Keratinocyte (primary cell): ENCODE measurements around the gene PARK7. TPM values are rescaled to one million over a fixed set of nuclear protein-coding genes. Genes with fewer than 3 reads are reported as not detected.
"Not testable (repeated sequence)": the region's sequence is repeated elsewhere in the genome, so short reads cannot be mapped to it uniquely, and the experiment has no call there.

Source experiments
- DNase-seq: peaks from one replicate; pipeline ENCODE4 v3.0.0-alpha.2; 2011; ENCODE audit warnings: low read depth, missing footprints, low spot score
- FAIRE-seq: peaks from 2 replicates; lab custom pipeline; 2011; peaks lifted over from hg19 to GRCh38; lab: Jason Lieb, UNC
- H2AFZ ChIP-seq: 2 replicates; pipeline ENCODE4 v1.6.0; 2012; ENCODE audit warnings: low read length, control low read depth, inconsistent platforms; ENCODE audit not compliant: control insufficient read depth
- H3K27ac ChIP-seq: 2 replicates; pipeline ENCODE4 v1.5.1; 2011; ENCODE audit warnings: low read length; ENCODE audit not compliant: control insufficient read depth, insufficient read depth
- H3K27me3 ChIP-seq: 3 replicates; pipeline ENCODE4 v1.6.0; 2011; ENCODE audit warnings: low read length; ENCODE audit not compliant: control insufficient read depth, insufficient read depth; ENCODE audit errors: extremely low read depth
- H3K36me3 ChIP-seq, 2 experiments: 2 replicates in 1 of 2; 3 replicates in 1 of 2; pipeline ENCODE4 v1.5.1; 2011; ENCODE audit warnings: low read length in 2 of 2, mild to moderate bottlenecking in 1 of 2; ENCODE audit not compliant: control insufficient read depth in 2 of 2, insufficient read depth in 2 of 2; ENCODE audit errors: extremely low read depth in 1 of 2
- H3K4me1 ChIP-seq: 3 replicates; pipeline ENCODE4 v1.5.1; 2011; ENCODE audit warnings: low read length; ENCODE audit not compliant: control insufficient read depth, insufficient read depth; ENCODE audit errors: extremely low read depth
- H3K4me2 ChIP-seq: 3 replicates; pipeline ENCODE4 v1.6.0; 2011; ENCODE audit warnings: low read depth, low read length; ENCODE audit not compliant: control insufficient read depth, insufficient read depth; ENCODE audit errors: extremely low read depth
- H3K4me3 ChIP-seq, 3 experiments: fragments of 200-600 bp in 1 of 3; sonication (generic) in 1 of 3; 2 replicates in 2 of 3; 3 replicates in 1 of 3; pipeline ENCODE4 v1.5.1; 2011 to 2016; ENCODE audit warnings: low read length in 3 of 3, mild to moderate bottlenecking in 3 of 3, control low read depth in 2 of 3, inconsistent platforms in 1 of 3, low read depth in 1 of 3, mixed read lengths in 1 of 3, mixed run types in 1 of 3, moderate library complexity in 1 of 3; ENCODE audit not compliant: control insufficient read depth in 2 of 3, insufficient read depth in 2 of 3; ENCODE audit errors: extremely low read depth in 1 of 3
- H3K79me2 ChIP-seq: 2 replicates; pipeline ENCODE4 v1.6.0; 2012; ENCODE audit warnings: low read length; ENCODE audit not compliant: control insufficient read depth, insufficient read depth
- H3K9ac ChIP-seq: 3 replicates; pipeline ENCODE4 v1.6.0; 2011; ENCODE audit warnings: low read length; ENCODE audit not compliant: control insufficient read depth, insufficient read depth; ENCODE audit errors: extremely low read depth
- H3K9me1 ChIP-seq: 3 replicates; pipeline ENCODE4 v1.6.0; 2011; ENCODE audit warnings: low read length; ENCODE audit not compliant: control insufficient read depth, insufficient read depth; ENCODE audit errors: extremely low read depth
- H3K9me3 ChIP-seq: 2 replicates; pipeline ENCODE4 v1.5.1; 2012; ENCODE audit warnings: low read depth, low read length; ENCODE audit not compliant: control insufficient read depth
- H4K20me1 ChIP-seq: 3 replicates; pipeline ENCODE4 v1.6.0; 2011; ENCODE audit warnings: low read length; ENCODE audit not compliant: control insufficient read depth, insufficient read depth; ENCODE audit errors: extremely low read depth
- CTCF ChIP-seq, 3 experiments: IDR thresholded peaks in 1 of 3; conservative IDR thresholded peaks in 1 of 3; optimal IDR thresholded peaks in 1 of 3; 2 replicates in 2 of 3; 3 replicates in 1 of 3; pipeline versions ENCODE3 to v1.5.1; 2011; ENCODE audit warnings: low read length in 3 of 3, mild to moderate bottlenecking in 3 of 3, moderate library complexity in 2 of 3, control low read depth in 1 of 3, inconsistent platforms in 1 of 3; ENCODE audit not compliant: insufficient read depth in 2 of 3; ENCODE audit errors: extremely low read depth in 1 of 3
- EZH2 ChIP-seq: IDR thresholded peaks from one replicate; pipeline ENCODE4 v1.6.1; 2012; ENCODE audit warnings: inconsistent platforms, mild to moderate bottlenecking, low read length, moderate library complexity
- dilution Hi-C: fragments of 300-500 bp; cut with MboI; formaldehyde crosslinking; loops from one replicate; pipeline ENCODE4 v1.7.0; 2020; ENCODE audit warnings: low sequenced_read_pairs; ENCODE audit not compliant: extremely low pct_ligation_motif_present
- polyA plus RNA-seq, 5 experiments: library from polyadenylated mRNA; depleted of rRNA in 3 of 5; stranded (reverse) in 3 of 5; stranded (forward) in 1 of 5; unstranded in 1 of 5; fragments of >200 nt; gene quantifications; 1 replicate in 1 of 5; 2 replicates in 3 of 5; 3 replicates in 1 of 5; pipeline versions ENCODE4 v1.2.1 to v1.2.3, GENCODE V29; 2011 to 2012; ENCODE audit warnings: missing spikeins in 2 of 5, low read depth in 1 of 5, low replicate concordance in 1 of 5

Gene PARK7
- polyA plus RNA-seq, 1 donor (not counting 4 experiments of a cell fraction or from before 2014, with no cell fraction given) = 502 TPM

DNA sequence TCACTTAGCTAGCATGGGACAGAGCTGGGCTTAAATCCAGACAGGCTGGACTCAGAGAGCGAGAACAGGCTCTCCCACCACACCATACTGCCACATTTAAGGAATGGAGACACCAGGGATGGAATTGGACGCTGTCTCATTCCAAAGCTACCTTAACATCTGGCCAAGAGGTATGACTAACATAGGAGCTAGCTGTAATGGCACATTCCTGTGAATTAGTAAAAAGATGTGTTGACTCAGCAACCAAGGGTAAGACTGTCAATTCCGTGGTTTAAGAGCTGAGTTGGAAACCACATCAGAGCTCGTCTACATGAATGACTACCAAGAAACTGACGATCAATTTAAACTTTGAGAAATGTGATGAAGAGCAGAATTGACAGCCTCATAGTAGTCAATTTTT lies 12.6 kb upstream of the PARK7 start:
- dilution Hi-C loops = no loop called here
- Histone ChIP-seq H2AFZ (no peak overlapping the region), H3K79me2 (no peaks in the 10 kb centered on the region), H3K36me3 (no peaks in the 10 kb centered on the region), H3K4me3 (no peak overlapping the region), H3K27me3 (no peaks in the 10 kb centered on the region), H4K20me1 (no peaks in the 10 kb centered on the region), H3K9ac (no peak overlapping the region), H3K27ac (no peak overlapping the region), H3K9me3 (no peaks in the 10 kb centered on the region), H3K4me1 (peaks cover 13% of the 10 kb centered on the region), H3K4me2 (no peak overlapping the region), H3K9me1 (no peaks in the 10 kb centered on the region)
- DNase-seq (peak; percentile 56), FAIRE-seq (peak; percentile 95)
- TF ChIP-seq CTCF (optimal IDR thresholded peaks at IDR 0.05 in 1 of 3, IDR thresholded peaks at IDR 0.05 in 1 of 3, conservative IDR thresholded peaks at IDR 0.05 in 1 of 3; ENCODE audit: extremely low read depth in 1 of 3, insufficient read depth in 2 of 3, low read length in 3 of 3) (no peak), EZH2 (no peak)

- H4K20me1 ChIP-seq, H3K9ac ChIP-seq, H3K36me3 ChIP-seq, H3K79me2 ChIP-seq, H3K27me3 ChIP-seq, DNase-seq, H3K4me3 ChIP-seq, H3K27ac ChIP-seq, H3K4me2 ChIP-seq, H2AFZ ChIP-seq, H3K9me3 ChIP-seq, FAIRE-seq, dilution Hi-C loops, H3K9me1 ChIP-seq: not testable (repeated sequence)
- peaks cover 13% of the 10 kb centered on the region for H3K4me1 ChIP-seq
These were observed 8.7 kb upstream of the PARK7 start for GRCh38 chr1:7952791-7953190.
